Mucosa of rectum (tissue), 2 donors: ENCODE data around the gene TXNRD2.
"Not testable (repeated sequence)": the region's sequence is repeated elsewhere in the genome, so short reads cannot be mapped to it uniquely, and the experiment has no call there.

ENCODE experiments used
- H3K27ac ChIP-seq, 2 donors: one replicate each; pipeline ENCODE4 v1.7.0; 2013; ENCODE audit warnings: inconsistent platforms in 2 of 2, low read depth in 2 of 2, low read length in 2 of 2
- H3K27me3 ChIP-seq, 2 donors: one replicate each; pipeline ENCODE4 v1.7.0; 2013; ENCODE audit warnings: low read length in 2 of 2; ENCODE audit not compliant: control insufficient read depth in 2 of 2, insufficient read depth in 2 of 2
- H3K36me3 ChIP-seq, 2 donors: one replicate each; pipeline ENCODE4 v1.7.0; 2013; ENCODE audit warnings: low read length in 2 of 2; ENCODE audit not compliant: control insufficient read depth in 2 of 2, insufficient read depth in 2 of 2
- H3K4me1 ChIP-seq, 2 donors: one replicate each; pipeline ENCODE4 v1.7.0; 2013; ENCODE audit warnings: low read length in 2 of 2, mild to moderate bottlenecking in 1 of 2; ENCODE audit not compliant: control insufficient read depth in 2 of 2, insufficient read depth in 2 of 2
- H3K4me3 ChIP-seq, 2 donors: one replicate each; pipeline ENCODE4 v1.7.0; 2013; ENCODE audit warnings: low read length in 2 of 2
- H3K9ac ChIP-seq, 2 donors: one replicate each; pipeline ENCODE4 v1.7.0; 2013; ENCODE audit warnings: low read length in 2 of 2, low read depth in 1 of 2, mild to moderate bottlenecking in 1 of 2
- H3K9me3 ChIP-seq, 2 donors: one replicate each; pipeline ENCODE4 v1.7.0; 2013; ENCODE audit warnings: low read length in 2 of 2; ENCODE audit not compliant: control insufficient read depth in 2 of 2
- donor health status: healthy.
- donor health status: Normal muscosa, but diverticular disease.

The TXNRD2 gene

GRCh38 chr22:19911540-19912270, 29.9 kb downstream of the TXNRD2 start:
- H3K4me1 ChIP-seq, result peaks cover 0 to 2% of the 10 kb centered on the region in 2 donors
- H3K36me3 ChIP-seq, result peaks cover 25 to 32% of the 10 kb centered on the region in 2 donors

GRCh38 chr22:19910180-19910744, 31.4 kb downstream of the TXNRD2 start:
- Histone ChIP-seq H3K4me3 (no peak overlapping the region), H3K27ac (no peak overlapping the region), H3K36me3 (peaks cover 17 to 24% of the 10 kb centered on the region in 2 donors)

More at GRCh38 chr22:19911540-19912270, 29.9 kb downstream of the TXNRD2 start:
- Histone ChIP-seq H3K9ac (no peak overlapping the region), H3K27me3 (no peaks in the 10 kb centered on the region), H3K9me3 (no peaks in the 10 kb centered on the region), H3K27ac (no peak overlapping the region), H3K4me3 (no peak overlapping the region)

GRCh38 chr22:19909350-19910179, 32.1 kb downstream of the TXNRD2 start:
- Histone ChIP-seq H3K27ac (no peak overlapping the region), H3K27me3 (no peaks in the 10 kb centered on the region), H3K4me3 (no peak overlapping the region), H3K9me3 (no peaks in the 10 kb centered on the region), H3K9ac (no peak overlapping the region), H3K36me3 (peaks cover 10 to 17% of the 10 kb centered on the region in 2 donors), H3K4me1 (peaks cover 0 to 2% of the 10 kb centered on the region in 2 donors)

More at GRCh38 chr22:19910180-19910744, 31.4 kb downstream of the TXNRD2 start:
- peaks cover 0 to 2% of the 10 kb centered on the region in 2 donors for H3K4me1 ChIP-seq
- no peaks in the 10 kb centered on the region for H3K27me3 ChIP-seq
- no peak overlapping the region for H3K9ac ChIP-seq
- no peaks in the 10 kb centered on the region for H3K9me3 ChIP-seq

- H3K36me3 ChIP-seq, H3K9me3 ChIP-seq, H3K27me3 ChIP-seq, H3K4me1 ChIP-seq, H3K4me3 ChIP-seq, H3K9ac ChIP-seq, H3K27ac ChIP-seq: not testable (repeated sequence)
Measured at GRCh38 chr22:19907902-19908301, 33.7 kb downstream of the TXNRD2 start.

- H3K9ac ChIP-seq, H3K27me3 ChIP-seq, H3K4me1 ChIP-seq, H3K9me3 ChIP-seq, H3K27ac ChIP-seq, H3K4me3 ChIP-seq, H3K36me3 ChIP-seq: not testable (repeated sequence)
Measured at GRCh38 chr22:19906864-19907263, 34.8 kb downstream of the TXNRD2 start.

GRCh38 chr22:19905347-19906276, 36.0 kb downstream of the TXNRD2 start:
- no peaks in the 10 kb centered on the region for H3K9me3 ChIP-seq
- H3K36me3 ChIP-seq, result no peaks in the 10 kb centered on the region
- H3K27ac ChIP-seq, result no peak overlapping the region

GRCh38 chr22:19904935-19905334, 36.7 kb downstream of the TXNRD2 start:
- Histone ChIP-seq H3K27me3 (no peaks in the 10 kb centered on the region), H3K4me1 (peaks cover 11 to 12% of the 10 kb centered on the region in 2 donors), H3K27ac (no peak overlapping the region), H3K9ac (no peak overlapping the region), H3K36me3 (no peaks in the 10 kb centered on the region), H3K4me3 (no peak overlapping the region), H3K9me3 (no peaks in the 10 kb centered on the region)

More at GRCh38 chr22:19905347-19906276, 36.0 kb downstream of the TXNRD2 start:
- no peaks in the 10 kb centered on the region for H3K27me3 ChIP-seq
- no peak overlapping the region for H3K4me3 ChIP-seq
- peaks cover 8 to 9% of the 10 kb centered on the region in 2 donors for H3K4me1 ChIP-seq
- H3K9ac ChIP-seq, result no peak overlapping the region

- no peak overlapping the region for H3K4me3 ChIP-seq
- H3K4me1 ChIP-seq, result peaks cover 9 to 12% of the 10 kb centered on the region in 2 donors
- no peaks in the 10 kb centered on the region for H3K27me3 ChIP-seq
- H3K36me3 ChIP-seq, result no peaks in the 10 kb centered on the region
- no peaks in the 10 kb centered on the region for H3K9me3 ChIP-seq
- no peak overlapping the region for H3K9ac ChIP-seq
- no peak overlapping the region for H3K27ac ChIP-seq
Measured at GRCh38 chr22:19904174-19904856, 37.3 kb downstream of the TXNRD2 start.

GRCh38 chr22:19903513-19903912, 38.1 kb downstream of the TXNRD2 start:
- Histone ChIP-seq H3K27me3 (no peaks in the 10 kb centered on the region), H3K27ac (no peak overlapping the region), H3K9me3 (no peaks in the 10 kb centered on the region), H3K4me3 (no peak overlapping the region), H3K9ac (no peak overlapping the region), H3K4me1 (peaks cover 9 to 12% of the 10 kb centered on the region in 2 donors), H3K36me3 (no peaks in the 10 kb centered on the region)
